GM21515 (cell line): Measurements from ENCODE around the gene LCN9.

Experiments used
- ATAC-seq: cut with Tn5 transposase; IDR thresholded peaks from one replicate; pipeline ENCODE4 v1.9.1; 2021; ENCODE audit not compliant: unreplicated experiment

Gene LCN9

GRCh38 chr9:135716045-135716444 lies 52.9 kb downstream of the LCN9 start:
- ATAC-seq, result no peak
